Stomach (tissue), 4 donors: Measurements from ENCODE around the gene IGSF3.
"Not testable (repeated sequence)": the region's sequence is repeated elsewhere in the genome, so short reads cannot be mapped to it uniquely, and the experiment has no call there.

Source experiments
- EP300 ChIP-seq: sonication (generic); formaldehyde crosslinking; IDR thresholded peaks from one replicate; pipeline ENCODE4 v1.6.1; 2017; ENCODE audit warnings: antibody characterized with exemption
- POLR2A ChIP-seq, 4 donors: fragments of 450-650 bp; IDR thresholded peaks; one replicate each; pipeline ENCODE4 v1.6.1; 2016; ENCODE audit warnings: antibody characterized with exemption in 4 of 4, control low read depth in 2 of 4, mild to moderate bottlenecking in 1 of 4, moderate library complexity in 1 of 4
- POLR2AphosphoS5 ChIP-seq, 3 donors: sonication (generic); formaldehyde crosslinking; IDR thresholded peaks; one replicate each; pipeline ENCODE4 v1.6.1; 2016; ENCODE audit warnings: antibody characterized with exemption in 3 of 3
- TF ChIP-seq, protein P1 (sequence below), 7 experiments: fragments of 450-650 bp in 4 of 7; fragments of 200-600 bp in 3 of 7; sonication (generic) in 3 of 7; IDR thresholded peaks; one replicate each; pipeline ENCODE4 v1.5.1; 2016 to 2019; ENCODE audit warnings: antibody characterized with exemption in 7 of 7, control low read depth in 2 of 7, mild to moderate bottlenecking in 1 of 7

DNA sequence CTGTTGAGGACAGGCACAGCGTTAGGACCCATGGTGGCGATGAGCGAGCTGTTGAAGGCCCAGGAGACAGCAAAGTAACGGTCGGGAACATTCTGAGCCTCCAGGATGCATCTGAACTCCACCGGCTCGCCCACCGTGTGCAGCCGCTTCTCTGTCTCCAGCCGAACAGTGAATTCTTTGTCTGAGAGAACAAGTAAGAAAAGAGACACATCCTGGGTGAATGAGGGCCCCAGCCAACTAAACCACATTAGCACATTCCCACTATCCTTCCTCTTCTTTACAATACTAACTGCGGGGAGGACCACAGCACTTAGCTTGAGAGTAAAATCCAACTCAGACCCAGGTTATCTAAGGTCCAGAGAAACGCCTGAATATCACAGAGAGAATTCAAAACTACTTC, 59.4 kb downstream of the IGSF3 start:
- TF ChIP-seq, protein P1, sequence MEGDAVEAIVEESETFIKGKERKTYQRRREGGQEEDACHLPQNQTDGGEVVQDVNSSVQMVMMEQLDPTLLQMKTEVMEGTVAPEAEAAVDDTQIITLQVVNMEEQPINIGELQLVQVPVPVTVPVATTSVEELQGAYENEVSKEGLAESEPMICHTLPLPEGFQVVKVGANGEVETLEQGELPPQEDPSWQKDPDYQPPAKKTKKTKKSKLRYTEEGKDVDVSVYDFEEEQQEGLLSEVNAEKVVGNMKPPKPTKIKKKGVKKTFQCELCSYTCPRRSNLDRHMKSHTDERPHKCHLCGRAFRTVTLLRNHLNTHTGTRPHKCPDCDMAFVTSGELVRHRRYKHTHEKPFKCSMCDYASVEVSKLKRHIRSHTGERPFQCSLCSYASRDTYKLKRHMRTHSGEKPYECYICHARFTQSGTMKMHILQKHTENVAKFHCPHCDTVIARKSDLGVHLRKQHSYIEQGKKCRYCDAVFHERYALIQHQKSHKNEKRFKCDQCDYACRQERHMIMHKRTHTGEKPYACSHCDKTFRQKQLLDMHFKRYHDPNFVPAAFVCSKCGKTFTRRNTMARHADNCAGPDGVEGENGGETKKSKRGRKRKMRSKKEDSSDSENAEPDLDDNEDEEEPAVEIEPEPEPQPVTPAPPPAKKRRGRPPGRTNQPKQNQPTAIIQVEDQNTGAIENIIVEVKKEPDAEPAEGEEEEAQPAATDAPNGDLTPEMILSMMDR (IDR thresholded peaks at IDR 0.05): not testable (repeated sequence)
- not testable (repeated sequence) for TF ChIP-seq EP300; POLR2A (IDR thresholded peaks at IDR 0.05); POLR2AphosphoS5 (IDR thresholded peaks at IDR 0.05)
